Hepatic stellate cell (primary cell): Measurements from ENCODE around the gene IPO11.

ENCODE experiments used
- DNase-seq: peaks from one replicate; pipeline ENCODE4 v3.0.0; 2011; ENCODE audit warnings: low spot score

IPO11 gene

GRCh38 chr5:62572918-62573514 is 160.5 kb downstream of the IPO11 start:
- no peak for DNase-seq

- DNase-seq: no peak
Measured at GRCh38 chr5:62574599-62574998, 162.0 kb downstream of the IPO11 start.

GRCh38 chr5:62575066-62575465 is 162.5 kb downstream of the IPO11 start:
- no peak for DNase-seq

GRCh38 chr5:62575489-62575888 is 162.9 kb downstream of the IPO11 start:
- DNase-seq: no peak

GRCh38 chr5:62576570-62577170 is 164.1 kb downstream of the IPO11 start:
- DNase-seq: no peak

GRCh38 chr5:62577488-62577887 is 164.9 kb downstream of the IPO11 start:
- no peak for DNase-seq

- DNase-seq: peak; percentile 4
Measured at GRCh38 chr5:62578540-62578939, 166.0 kb downstream of the IPO11 start, which contains the start of gene LRRC70. TSS of gene LRRC70 (plus strand) at chr5:62578819. CDS start at chr5:62579439, 620 bp downstream.

- no peak for DNase-seq
Measured at GRCh38 chr5:62579761-62580160, 167.2 kb downstream of the IPO11 start.

GRCh38 chr5:62581836-62582597 is 169.5 kb downstream of the IPO11 start:
- no peak for DNase-seq

- DNase-seq: no peak
Measured at GRCh38 chr5:62584391-62584790, 171.8 kb downstream of the IPO11 start.

GRCh38 chr5:62585306-62585705 is 172.7 kb downstream of the IPO11 start:
- DNase-seq: no peak

GRCh38 chr5:62585751-62586150 is 173.2 kb downstream of the IPO11 start:
- DNase-seq: no peak

GRCh38 chr5:62587737-62588136 is 175.2 kb downstream of the IPO11 start:
- DNase-seq: no peak

- DNase-seq: no peak
Measured at GRCh38 chr5:62588668-62589067, 176.1 kb downstream of the IPO11 start.

GRCh38 chr5:62589504-62589903 is 176.9 kb downstream of the IPO11 start:
- DNase-seq: no peak

- no peak for DNase-seq
Measured at GRCh38 chr5:62590387-62590786, 177.8 kb downstream of the IPO11 start.

GRCh38 chr5:62592558-62592957 is 180.0 kb downstream of the IPO11 start:
- no peak for DNase-seq

- no peak for DNase-seq
Measured at GRCh38 chr5:62593331-62593730, 180.8 kb downstream of the IPO11 start.

GRCh38 chr5:62594364-62594984 is 181.9 kb downstream of the IPO11 start:
- DNase-seq: no peak

- DNase-seq: no peak
Measured at GRCh38 chr5:62596096-62596495, 183.5 kb downstream of the IPO11 start.

- DNase-seq: no peak
Measured at GRCh38 chr5:62596691-62597090, 184.1 kb downstream of the IPO11 start.

- DNase-seq: no peak
Measured at GRCh38 chr5:62597314-62597713, 184.8 kb downstream of the IPO11 start.
